Activated T-cell treated with anti-CD3 and anti-CD28 coated beads, Interleukin-2, amount 50 U/mL, for 1 hour (primary cell): Measurements from ENCODE around the gene CCDC69.
"Not testable (repeated sequence)": the region's sequence is repeated elsewhere in the genome, so short reads cannot be mapped to it uniquely, and the experiment has no call there.

Experiments
- DNase-seq: peaks from one replicate; pipeline ENCODE4 v3.0.0-alpha.2; 2020

CCDC69 gene

GRCh38 chr5:151221574-151221973 lies 2.3 kb downstream of the CCDC69 start:
- no peak for DNase-seq

- no peak for DNase-seq
Observed at GRCh38 chr5:151219789-151220188, 4.1 kb downstream of the CCDC69 start.

- no peak for DNase-seq
Observed at GRCh38 chr5:151219138-151219537, 4.8 kb downstream of the CCDC69 start.

- DNase-seq = no peak
Observed at GRCh38 chr5:151218177-151218576, 5.7 kb downstream of the CCDC69 start.

DNA sequence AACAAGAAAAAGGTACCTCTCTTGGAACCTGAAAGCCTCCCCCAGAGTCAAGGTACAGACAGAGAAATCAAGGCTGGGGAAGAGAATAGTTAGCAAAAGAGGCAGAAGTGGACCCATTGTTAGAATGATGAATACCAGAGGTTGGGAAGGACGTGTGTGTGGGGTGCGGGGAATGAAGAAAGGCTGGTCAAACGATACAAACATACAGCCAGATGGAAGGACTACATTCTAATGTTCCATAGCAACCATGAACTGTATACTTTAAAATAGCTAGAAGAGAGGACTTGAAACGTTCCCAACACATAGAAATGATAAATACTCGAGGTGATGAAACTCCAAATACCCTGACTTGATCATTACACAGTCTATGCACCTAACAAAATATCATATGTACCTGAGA lies 7.1 kb downstream of the CCDC69 start:
- no peak for DNase-seq

GRCh38 chr5:151215546-151215880 lies 8.4 kb downstream of the CCDC69 start:
- DNase-seq = no peak

DNA sequence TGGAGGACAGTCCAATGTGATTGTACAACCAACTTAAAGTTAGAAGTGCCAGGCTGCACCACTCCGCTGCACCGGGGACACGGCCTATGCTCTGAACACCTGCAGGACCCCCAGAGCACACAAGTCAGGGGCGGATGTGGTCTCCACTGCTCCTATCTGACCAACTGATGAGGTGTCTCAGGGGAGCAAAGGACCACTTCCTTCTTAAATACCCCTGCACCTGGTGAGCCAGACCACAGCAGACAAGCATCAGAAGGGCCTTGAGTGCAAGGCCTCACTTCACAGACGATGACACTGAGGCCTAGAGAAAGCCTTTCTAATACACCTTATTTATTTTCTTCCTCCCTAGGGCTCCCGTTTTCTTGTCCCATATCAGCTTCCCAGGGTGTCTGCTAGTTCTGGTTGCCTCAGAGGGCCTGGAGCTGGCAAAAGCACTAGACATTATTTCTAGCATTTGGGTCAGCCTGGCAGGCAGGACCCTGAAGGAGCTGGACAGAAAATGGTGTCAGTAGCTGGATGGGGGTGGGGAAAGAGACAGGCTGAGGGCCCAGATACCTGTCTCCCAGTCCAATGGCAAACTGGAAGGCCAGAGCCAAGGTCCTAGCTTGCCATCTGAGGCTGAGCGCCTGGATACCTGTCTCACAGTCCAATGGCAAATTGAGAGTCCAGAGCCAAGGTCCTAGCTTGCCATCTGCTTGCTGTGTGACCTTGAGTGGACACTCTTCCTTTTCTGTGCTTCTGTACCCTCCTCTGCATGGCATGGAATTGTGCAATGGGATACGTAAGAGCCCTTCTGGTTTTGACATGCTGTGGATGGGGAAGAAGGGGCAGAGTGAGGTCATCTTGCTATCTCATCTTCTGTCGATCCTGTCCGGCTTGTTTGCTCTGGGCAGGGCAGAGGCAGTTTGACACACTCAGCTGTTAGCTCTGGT lies 9.0 kb downstream of the CCDC69 start:
- DNase-seq = peak; percentile 43

GRCh38 chr5:151213803-151214613 lies 9.9 kb downstream of the CCDC69 start:
- peak; percentile 81 for DNase-seq

- no peak for DNase-seq
Observed at GRCh38 chr5:151212406-151212798, 11.5 kb downstream of the CCDC69 start.

DNA sequence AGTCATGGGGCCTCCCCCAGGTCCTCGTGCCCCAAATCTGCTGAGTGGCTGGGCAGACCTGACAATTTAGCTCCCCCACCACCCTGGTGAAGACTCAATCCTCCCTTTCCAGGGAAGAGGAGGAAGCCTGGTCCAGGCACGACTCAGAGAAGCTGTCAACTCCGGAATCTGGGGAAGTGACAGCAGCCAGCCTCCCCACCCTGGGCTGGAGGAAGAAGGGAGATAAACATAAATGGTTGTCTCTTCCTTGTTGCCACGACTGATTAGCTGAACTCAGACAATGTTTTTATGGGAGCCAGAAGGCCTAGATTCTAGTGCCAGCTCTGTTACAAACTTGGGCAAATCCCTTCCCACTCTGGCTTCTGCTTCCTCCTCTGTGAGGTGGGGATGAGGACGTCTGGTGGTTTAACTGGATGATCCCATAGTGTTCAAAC lies 15.4 kb downstream of the CCDC69 start:
- DNase-seq = no peak

DNA sequence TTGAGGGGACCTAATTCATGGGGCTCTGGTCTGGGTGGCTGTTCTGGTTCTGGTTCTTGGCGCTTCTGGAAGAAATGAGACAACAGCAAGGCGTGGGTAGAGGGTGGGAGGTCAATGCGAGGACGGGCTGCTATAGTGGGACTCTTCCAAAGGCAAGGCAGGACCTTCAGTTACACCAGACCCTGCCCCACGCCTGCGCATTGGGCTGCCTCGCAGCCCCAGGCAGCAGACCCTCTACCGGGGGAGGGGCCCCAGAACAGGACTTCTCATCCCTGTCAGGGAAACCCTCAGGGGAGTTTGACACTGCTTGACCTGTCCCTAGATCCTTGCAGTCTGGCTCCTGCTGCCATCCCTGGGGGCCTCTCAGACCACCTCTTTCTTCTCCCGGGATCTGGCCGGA lies 18.5 kb downstream of the CCDC69 start:
- DNase-seq = no peak

DNA sequence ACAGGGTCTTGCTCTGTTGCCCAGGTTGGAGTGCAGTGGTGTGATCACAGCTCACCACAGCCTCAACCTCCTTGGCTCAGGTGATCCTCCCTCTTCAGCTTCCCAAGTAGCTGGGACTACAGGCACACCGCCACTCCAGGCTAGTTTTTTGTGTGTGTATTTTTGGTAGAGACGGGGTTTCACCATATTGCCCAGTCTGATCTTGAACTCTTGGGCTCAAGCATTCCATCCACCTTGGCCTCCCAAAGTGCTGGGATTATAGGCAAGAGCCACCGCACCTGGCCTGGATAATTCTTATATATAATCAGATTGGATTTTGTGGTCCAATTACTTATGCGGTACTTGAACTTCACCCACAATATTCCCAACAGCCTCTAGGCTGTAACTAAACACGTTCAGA lies 19.8 kb downstream of the CCDC69 start:
- DNase-seq = no peak

- no peak for DNase-seq
Observed at GRCh38 chr5:151202381-151203139, 21.3 kb downstream of the CCDC69 start.

DNA sequence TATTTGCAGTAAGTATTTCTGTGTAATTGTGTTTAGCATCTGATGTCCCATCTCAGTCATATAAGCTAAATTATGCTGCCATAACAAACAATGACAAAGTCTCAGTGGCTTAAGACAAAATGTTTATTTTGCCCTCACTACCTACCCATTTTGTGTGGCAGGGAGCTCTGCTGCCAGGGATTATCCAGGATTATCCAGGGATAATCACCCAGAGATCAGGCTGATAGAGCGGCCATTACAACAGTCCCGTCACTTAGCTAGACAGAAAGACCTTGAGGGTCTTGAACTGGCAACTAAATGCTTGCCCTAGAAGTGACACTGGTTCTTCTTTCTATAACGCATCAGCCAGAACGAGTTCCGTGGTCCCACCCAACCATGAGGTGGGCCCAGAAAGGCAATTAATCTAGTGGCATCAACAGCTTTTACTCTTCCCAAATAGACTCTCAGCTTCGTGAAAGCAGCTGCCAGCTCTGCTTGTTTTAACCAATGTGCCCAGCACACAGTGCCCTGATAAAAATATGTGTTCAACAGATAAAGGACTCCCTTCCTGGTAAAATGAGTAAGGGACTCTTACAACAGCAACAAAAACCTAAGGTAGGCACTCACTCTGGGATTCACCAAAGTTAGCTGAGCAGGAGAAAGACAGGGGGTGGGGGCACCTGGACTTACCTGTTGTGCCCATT lies 22.8 kb downstream of the CCDC69 start:
- DNase-seq = no peak

DNA sequence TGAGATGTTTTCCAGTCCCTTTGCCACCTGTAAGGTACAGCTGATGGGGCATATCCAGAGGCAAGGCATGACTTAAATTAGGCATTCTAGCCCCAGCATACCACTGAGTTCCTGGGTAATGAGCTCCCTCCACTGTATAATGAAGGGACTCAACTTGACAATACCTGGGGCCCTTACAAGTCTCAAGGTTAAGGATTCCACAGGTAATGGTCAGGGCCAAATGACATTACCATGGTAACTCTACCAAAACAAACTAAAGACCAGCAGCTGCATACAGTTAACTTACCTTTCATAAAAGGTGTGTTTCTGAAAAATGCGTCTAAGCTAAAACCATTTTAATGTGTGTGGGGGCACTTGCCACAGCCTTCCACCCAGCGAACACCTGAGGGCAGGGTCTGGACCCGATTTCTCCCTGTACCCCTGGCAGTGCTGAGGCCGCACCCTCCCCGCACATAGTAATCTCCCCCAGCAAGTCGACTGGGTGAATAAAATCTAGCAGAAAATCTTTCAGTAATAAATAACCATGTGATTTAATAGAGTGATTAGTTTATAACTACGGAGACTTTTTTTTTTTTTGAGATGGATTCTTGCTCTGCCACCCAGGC lies 24.2 kb downstream of the CCDC69 start:
- no peak for DNase-seq

DNA sequence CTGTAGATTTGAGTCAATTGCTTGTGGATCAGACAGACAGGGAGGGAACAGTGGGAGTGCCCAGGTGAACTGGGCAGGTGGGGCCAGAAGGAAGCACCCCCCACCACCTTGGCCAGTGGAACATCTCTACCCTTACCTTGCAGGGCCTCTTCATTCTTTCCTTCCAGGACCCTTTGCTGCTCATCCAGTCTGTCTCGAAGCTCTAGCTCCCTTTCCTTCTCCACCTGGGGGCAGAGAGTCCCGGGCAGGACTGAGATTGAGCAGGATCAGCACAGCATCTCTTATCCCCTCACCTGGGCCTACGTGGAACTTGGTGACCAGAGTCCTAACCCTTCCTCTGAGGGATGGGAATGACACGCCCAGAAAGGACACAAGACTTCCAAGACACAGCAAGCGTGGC lies 25.0 kb downstream of the CCDC69 start:
- DNase-seq = no peak

- DNase-seq = not testable (repeated sequence)
Observed at GRCh38 chr5:151197291-151197600, 26.6 kb downstream of the CCDC69 start.

DNA sequence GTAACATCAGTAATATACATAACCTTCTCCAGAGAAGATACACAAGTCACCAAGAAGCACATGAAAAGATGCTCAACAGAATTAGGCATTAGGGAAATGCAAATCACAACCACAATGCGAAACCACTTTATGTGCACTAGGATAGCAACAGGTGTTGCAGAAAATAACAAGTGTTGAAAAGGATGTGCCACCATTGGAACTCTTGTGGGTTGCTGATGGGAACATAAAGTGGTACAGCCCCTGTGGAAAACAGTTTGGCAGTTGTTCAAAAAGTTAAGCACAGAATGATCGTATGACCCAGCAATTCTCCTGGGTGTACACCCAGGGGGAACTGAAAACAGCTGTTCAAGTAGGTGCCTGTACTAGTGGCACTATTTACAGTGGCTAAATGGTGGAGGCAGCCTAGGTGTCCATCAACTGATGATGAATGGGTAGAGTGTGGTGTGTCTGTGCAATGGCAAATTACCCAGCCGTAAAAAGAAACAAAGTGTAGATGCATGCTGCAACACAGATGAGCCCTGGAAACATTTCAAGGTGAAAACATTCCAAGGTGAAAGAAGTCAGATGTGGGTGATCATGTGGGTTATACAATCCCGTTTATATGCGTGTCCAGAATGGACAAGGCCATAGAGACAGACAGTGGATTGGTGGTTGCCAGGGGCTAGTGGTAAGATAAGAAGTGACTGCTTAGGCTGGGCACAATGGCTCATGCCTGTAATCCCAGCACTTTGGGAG lies 27.2 kb downstream of the CCDC69 start:
- no peak for DNase-seq

DNA sequence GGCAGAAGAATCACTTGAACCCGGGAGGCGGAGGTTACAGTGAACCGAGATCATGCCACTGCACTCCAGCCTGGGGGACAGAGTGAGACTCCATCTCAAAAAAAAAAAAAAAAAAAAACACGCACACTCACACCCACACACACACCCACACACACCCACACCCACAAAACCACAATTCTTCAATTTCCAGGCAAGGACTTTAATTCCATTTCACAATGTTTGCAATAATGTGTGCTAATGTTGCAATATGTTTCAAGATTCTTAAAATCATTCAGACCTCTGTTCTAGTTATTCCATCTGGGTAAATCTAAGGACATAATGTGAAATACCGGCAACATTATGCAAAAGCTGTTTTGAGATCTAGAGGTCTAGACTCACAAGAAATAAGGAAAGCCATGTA lies 28.3 kb downstream of the CCDC69 start:
- DNase-seq = no peak

GRCh38 chr5:151192626-151193025 lies 31.3 kb downstream of the CCDC69 start:
- DNase-seq = no peak

DNA sequence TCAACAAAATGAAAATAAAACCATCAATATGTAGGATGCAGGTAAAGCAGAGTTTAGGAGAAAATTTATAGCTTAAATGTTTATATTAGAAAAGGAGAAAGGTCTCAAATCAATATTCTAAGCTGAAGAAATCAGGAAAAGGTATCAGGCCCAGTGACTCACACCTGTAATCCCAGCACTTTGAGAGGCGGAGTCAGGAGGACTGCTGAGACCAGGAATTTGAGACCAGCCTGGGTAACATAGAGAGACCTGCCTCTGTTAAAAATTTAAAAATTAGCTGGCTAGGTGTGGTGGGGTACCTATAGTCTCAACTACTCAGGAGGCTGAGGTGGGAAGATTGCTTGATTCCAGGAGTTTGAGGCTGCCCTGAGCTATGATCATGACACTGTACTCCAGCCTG lies 32.2 kb downstream of the CCDC69 start:
- DNase-seq = no peak

- no peak for DNase-seq
Observed at GRCh38 chr5:151189151-151189550, 34.7 kb downstream of the CCDC69 start.
